HG03039 (cell line): Measurements from ENCODE around the gene PEX5L.
A peak's percentile ranks its signal among the peaks of the same experiment; 100 is the strongest.

Source experiments
- ATAC-seq: cut with Tn5 transposase; IDR thresholded peaks from one replicate; pipeline ENCODE4 v1.9.1; 2021; ENCODE audit warnings: mild to moderate bottlenecking, moderate library complexity; ENCODE audit not compliant: unreplicated experiment

Gene PEX5L

DNA sequence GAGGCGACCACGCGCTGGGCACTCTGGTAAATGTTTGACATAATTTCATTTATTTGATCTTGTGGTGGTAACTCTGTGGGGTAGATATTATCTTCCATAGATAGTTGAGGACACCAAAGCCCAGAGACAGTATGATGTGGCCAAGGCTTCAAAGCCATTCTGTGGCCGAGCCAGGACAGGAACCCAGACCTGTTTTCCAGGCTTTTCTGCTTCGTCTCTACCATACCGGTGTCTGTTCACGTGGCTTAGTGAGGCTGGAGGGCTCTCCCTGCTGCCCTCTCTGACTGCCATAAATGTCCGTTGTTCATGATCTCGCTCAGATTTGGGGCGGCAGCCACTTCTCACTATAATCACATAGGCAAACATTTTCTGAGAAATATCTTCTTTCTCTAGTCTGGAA, 134.7 kb downstream of the PEX5L start:
- ATAC-seq = no peak

- ATAC-seq = peak; percentile 91
These were observed 138.7 kb downstream of the PEX5L start for GRCh38 chr3:179898024-179898423.

GRCh38 chr3:179897231-179897630, 139.5 kb downstream of the PEX5L start:
- ATAC-seq = no peak

- no peak for ATAC-seq
These were observed 140.2 kb downstream of the PEX5L start for GRCh38 chr3:179896507-179896906.

- no peak for ATAC-seq
These were observed 141.4 kb downstream of the PEX5L start for GRCh38 chr3:179895330-179895729.

DNA sequence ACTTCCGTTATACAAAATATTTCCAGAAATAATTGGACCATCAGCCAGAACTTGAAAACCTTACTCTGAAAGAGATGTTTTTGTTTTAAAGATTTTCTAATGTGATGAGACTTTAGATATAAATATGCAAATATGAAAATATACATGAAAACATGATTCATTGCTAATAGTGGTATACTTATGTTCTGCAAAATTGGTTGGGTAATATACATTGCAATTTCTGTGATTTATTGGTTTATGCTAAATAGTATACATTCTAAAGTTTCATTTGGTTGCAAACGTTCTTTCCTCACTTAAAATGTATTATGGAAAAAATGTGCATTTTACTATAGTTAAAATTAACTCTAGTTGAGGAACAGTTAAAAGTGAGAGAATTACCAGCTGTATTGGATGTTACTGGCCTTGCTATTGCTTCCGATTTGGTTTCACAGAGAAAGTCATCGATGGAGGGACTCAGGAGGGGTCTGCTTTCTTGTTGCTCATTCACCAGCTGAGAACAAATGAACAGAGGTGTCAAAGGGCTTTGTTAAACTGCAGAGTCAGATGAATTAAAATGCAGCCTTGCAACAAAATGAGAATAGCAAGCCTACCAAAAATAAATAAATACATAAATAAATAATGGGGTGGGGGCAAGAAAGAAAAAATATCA, 149.3 kb downstream of the PEX5L start:
- ATAC-seq = no peak

DNA sequence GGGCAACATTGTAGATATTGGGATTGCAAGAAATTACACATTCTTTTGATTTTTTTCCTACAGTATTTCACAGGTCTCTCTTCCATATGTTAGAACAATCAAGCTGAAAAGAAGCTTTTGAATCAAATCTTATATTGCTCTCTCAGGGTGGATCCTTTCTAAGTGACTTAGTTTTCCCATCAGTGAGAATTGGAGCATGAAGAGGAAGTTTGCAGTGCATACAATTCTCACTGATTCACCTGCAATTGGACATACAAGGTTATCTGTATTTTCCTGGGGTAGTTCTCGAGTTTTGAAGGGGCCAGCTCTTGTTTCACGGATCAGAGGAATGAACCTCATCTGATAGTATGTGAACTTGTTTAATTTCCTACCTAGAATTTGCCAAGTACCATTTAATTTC, 150.8 kb downstream of the PEX5L start:
- no peak for ATAC-seq

GRCh38 chr3:179884136-179884535, 152.6 kb downstream of the PEX5L start:
- ATAC-seq = no peak

DNA sequence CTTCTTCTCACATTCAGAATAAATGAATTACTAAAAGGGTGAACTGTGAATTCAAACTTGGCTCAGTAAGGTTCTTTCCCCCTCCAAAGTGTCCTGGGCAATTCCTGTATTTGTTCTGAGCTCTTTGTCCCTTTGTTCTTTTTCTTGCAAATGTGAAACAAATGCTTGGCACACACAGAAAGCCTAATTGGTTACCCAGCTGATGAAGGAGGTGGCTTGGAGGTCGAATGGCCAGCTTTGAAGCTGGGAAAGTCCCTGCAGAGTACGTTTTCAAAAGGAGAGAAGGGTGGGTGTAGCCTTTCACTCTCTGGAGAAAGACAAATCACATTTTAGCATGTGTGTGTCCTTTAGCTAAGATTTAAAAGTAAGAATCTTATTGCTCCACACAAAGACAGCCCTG, 154.4 kb downstream of the PEX5L start:
- peak; percentile 89 for ATAC-seq

GRCh38 chr3:179881791-179882190, 154.9 kb downstream of the PEX5L start:
- ATAC-seq = no peak

DNA sequence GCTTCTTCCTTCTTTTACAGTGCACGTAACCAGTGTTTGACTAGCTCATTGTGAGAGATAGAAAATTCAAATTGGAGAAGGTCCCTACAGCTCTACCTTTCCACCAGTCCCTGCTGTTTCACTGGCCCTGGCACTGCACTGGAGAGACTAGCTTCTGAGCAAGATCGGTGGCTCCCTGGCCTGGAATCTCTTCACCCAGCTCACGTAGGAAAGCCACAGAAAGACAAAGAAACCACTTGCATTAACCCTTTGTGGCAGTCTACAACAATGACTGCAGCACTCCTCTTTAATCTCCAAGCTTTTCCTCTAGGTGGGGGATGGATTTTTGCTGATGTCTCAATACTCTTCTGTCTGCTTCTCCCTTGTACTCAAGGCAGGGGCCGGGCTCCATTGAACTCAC, 155.9 kb downstream of the PEX5L start:
- ATAC-seq = no peak

DNA sequence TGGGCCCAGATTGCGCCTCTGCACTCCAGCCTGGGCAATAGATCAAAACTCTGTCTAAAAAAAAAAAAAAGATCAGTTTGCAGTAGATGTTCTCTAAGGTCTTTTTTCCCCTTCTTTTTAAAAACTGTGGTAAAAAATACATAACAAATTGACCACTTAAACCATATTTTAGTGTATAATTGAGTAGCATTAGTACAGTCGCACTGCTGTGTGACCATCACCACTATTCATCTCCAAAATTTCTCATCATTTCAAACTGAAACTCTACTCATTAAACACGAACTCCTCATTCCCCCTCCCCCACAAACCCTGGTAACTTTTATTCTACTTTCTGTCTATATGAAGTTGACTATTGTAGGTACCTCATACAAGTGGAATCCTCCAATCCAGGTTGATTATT, 160.3 kb downstream of the PEX5L start:
- no peak for ATAC-seq

- ATAC-seq = no peak
These were observed 163.9 kb downstream of the PEX5L start for GRCh38 chr3:179872842-179873241.

DNA sequence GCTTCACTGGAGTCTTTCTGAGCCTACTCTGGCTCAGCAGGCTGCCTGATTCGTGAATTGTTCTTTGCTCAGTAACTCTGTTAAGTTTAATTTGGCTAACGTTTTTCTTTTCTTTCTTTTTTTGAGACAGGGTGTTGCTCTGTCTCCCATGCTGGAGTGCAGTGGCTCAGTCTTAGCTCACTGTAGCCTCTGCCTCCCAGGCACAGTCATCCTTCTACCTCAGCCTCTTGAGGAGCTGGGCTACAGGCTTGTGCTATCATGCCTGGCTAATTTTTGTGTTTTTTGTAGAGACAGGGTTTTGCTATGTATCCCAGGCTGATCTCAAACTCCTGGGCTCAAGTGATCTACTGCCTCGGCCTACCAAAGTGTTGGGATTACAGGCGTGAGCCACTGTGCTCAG, 165.0 kb downstream of the PEX5L start:
- ATAC-seq = no peak

- no peak for ATAC-seq
These were observed 168.0 kb downstream of the PEX5L start for GRCh38 chr3:179868715-179869114.

- ATAC-seq = no peak
These were observed 168.8 kb downstream of the PEX5L start for GRCh38 chr3:179867961-179868360.

DNA sequence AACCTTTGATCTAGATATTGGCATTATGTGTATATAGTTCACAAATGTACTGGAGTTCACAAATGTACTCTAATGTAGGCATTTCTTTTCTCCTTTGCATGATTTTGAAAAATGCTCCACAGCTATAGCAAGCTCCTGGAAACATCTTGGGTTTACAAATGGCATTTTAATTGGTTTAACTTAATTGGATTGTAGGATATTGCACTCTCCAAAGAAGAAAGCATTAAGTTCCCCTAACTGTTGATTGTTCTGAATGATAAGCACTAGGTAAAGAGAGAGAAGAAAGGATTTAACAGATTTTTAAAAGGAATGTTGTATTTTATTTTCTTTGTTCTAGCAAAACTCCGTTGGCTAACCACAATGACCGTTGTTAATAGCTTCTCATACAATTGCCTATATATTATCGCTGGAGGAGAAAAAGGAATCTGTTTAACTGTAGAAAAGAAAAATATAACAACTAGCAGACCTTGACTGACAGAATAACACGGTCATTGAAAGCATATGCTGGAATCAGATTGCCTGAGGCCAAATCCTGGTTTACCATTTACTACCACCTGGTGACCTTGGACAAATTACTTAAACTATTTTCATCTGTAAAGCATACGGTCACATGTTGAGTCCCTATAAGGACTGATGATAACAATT, 170.8 kb downstream of the PEX5L start:
- ATAC-seq = no peak

DNA sequence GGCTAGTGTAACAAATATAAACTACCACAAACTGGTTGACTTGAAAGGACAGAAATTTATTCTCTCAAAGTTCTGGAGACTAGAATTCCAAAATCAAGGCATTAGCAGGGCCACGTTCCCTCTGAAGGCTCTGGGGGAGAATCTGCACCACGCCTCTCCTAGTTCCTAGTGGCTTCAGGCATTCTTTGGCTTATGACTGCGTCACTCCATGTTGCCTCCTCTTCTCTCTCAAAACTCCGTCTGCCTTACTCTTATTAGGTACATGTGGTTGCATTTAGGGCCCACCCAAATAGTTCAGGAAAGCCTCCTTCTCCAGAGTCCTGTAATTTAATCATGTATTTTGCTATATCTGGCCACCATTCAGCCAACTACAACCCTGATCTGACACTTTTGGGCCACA, 174.8 kb downstream of the PEX5L start:
- ATAC-seq = no peak

GRCh38 chr3:179861292-179861691, 175.4 kb downstream of the PEX5L start:
- ATAC-seq = no peak

DNA sequence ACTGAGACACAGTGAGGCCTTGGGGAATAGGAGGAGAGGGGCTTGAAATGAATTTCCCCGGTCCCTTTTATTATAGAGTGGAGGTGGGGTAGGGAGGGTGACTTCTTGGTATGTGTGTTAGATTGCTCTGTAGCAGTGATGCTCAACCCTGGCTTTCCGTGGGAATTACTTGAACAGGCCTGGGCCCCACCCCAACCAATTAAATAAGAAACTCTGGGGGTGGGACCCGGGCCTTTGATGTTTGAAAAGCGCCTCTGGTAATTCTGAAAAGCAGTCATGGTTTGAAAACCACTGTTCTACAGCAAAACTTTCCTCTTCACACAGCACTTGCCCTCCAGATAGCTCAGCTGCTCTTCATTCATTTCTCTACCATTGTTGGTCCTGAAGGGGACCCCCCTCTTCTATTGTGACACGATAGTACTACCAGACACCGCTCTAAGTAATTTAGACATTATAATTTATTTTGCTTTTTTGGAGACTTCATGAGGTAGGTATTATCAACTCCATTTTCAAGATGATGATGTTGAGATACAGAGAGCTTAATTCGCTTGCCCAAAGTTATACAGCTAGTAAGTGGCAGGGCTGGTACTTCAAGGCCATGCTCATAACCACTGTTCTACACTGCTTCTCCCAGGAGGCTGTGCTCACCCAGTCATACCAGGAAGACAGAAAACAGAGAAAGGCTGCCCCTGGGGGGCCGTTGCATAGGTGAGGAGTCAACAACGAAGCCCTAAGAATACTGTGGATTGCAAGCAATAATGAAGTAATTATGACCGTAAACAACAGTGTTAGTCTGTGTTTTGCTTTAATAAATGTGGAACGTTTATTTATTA, 176.2 kb downstream of the PEX5L start:
- ATAC-seq = no peak

GRCh38 chr3:179853176-179853575, 183.6 kb downstream of the PEX5L start:
- no peak for ATAC-seq
